Hindlimb muscle (tissue), 1 donor: ENCODE data around the gene CCDC12. TPM values are rescaled to one million over a fixed set of nuclear protein-coding genes. Genes with fewer than 3 reads are reported as not detected.

Source experiments
- DNase-seq: peaks from one replicate; pipeline ENCODE4 v3.0.0-alpha.2; 2013
- polyA plus RNA-seq: library from polyadenylated mRNA; unstranded; fragments of 120-200 nt; gene quantifications from one replicate; pipeline ENCODE4 v1.2.1, GENCODE V29; 2013; ENCODE audit not compliant: insufficient read length

Gene CCDC12
- 38.7 TPM for polyA plus RNA-seq

DNA sequence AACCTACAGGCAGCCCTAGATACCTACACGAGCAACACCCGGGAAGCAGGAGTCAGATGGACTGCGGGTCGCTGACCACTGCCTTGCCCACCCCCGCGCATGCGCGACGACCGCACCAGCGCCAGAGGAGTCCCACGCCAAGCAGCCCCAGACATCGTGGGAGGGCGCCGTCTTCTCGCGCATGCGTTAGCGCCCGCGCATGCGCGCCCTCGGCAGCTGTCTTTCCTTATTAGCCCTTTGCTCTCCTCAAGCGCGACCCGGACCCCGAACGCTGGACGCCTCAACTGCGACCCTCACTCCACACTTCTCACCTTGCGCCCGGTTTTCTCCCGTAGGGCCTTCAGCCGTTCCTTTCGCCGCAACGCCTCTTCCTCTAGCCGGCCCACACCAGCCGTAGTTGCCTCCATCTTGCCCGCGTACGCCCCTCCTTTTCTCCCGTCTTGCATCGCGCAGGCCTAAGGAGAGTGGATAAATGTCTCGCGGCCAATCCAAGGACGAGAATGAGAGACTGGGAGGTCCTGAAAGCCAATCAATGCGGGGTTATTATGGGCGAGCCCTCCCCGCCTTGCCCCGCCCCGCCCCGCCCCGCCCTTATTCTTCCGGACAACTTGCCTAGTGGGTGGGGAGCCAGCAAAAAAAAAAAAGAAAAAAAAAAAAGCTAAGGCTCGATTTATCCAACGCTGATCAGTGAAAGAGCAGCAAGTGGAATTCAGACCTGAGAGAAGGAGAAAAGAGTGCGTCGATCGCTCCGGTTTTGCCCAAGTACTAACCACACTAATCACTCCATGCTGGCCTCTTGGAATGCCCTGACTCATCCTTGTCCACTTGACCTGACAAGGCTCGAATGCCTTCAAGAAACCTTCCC is at the start of gene CCDC12:
Gene CCDC12, minus strand, starts transcription at position 420 of the 865 bp plus-strand sequence. Its CDS starts 13 bp downstream, at position 407.
- DNase-seq: peak; percentile 97

DNA sequence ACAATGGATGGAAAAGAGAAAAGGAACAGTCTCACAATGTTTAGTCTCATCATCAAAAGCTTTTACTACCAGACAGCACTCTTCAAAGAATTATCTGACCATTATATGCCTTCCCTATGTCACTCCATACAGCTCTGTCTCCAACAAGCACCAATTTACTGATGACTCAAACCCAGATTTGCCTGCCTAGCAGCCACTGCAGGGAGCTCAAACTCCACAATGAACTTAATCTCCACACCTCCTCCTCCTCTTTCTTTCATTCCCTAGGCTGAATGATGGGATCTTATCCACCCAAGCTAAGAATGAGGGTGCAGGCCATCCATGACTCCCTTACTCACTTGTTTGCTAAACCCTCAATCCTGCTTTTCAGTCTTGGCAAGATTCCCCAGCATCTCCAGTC is 48.4 kb upstream of the CCDC12 start:
- no peak for DNase-seq

DNA sequence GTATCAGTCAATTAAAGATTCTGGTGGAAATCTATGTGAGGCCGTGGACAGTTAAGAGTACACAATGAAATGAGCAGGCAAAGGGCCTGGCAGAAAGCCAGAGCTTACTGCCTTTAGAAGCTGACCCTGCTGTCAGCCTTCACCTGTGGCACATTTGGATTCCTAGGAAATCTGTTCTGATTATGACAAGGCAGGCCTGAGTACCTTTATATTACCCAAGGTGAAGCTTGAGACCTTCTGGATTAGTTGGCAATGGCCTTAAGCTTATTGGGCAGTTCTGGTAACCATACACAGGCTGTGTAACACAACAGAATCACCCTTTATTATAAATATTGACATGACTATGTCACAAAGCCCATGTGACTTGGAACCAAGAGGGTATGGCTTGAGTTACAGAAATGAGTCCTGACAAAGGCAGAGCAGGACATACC is 46.1 kb upstream of the CCDC12 start:
- no peak for DNase-seq

DNA sequence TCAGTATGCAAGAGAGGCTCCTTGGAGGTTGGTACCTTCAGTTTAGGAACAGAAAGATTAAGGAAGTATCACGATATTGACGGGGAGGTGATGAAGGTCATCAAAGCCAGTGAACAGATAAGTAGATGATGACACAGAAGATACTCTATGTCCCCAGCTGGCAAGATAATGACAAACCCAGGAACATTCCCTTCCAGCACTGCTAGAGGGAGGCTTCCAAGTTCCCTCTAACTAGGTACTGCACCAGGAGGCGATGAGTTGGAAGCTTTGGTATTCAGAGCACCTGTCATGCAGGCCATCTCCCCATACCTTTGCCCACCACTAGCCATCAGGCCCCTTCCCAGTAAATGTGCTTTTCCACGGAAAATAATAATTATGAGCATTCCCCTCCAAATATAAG is 43.8 kb upstream of the CCDC12 start:
- no peak for DNase-seq

DNA sequence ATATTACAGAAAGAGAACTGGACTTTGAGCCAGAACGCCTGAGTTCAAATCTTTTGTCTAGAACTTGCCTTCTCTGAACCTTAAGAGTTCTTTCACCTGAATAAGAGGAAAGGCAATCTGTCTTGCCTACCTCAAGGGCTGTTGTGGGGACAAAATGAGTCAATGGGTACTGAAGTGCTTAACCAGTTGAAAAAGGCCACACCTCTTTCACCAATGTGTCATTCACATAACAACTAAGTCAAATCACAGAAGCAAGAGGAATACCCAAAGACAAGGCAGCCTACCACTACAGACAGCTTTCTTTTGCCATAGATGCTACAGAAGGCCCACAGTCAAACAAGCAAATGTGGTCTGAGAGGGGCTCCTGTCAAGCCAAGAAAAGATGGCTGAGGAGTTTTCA is 42.7 kb upstream of the CCDC12 start:
- DNase-seq: no peak

DNA sequence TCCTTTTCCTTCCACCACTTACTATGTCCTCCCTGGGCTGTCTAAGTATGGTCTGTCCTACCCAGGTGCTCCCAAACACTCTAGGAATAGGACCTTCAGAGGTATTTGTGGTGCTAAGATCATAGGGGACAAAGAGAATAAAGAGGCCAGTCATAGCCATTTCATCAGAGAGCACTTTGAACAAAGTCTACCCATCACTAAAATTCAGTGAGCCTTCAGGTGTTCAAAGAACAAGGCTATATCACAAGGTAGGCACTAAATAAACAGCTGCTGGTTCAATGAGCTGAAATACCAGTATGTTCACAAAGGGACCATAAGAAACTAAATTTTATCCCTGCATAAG is 41.7 kb upstream of the CCDC12 start:
- no peak for DNase-seq

DNA sequence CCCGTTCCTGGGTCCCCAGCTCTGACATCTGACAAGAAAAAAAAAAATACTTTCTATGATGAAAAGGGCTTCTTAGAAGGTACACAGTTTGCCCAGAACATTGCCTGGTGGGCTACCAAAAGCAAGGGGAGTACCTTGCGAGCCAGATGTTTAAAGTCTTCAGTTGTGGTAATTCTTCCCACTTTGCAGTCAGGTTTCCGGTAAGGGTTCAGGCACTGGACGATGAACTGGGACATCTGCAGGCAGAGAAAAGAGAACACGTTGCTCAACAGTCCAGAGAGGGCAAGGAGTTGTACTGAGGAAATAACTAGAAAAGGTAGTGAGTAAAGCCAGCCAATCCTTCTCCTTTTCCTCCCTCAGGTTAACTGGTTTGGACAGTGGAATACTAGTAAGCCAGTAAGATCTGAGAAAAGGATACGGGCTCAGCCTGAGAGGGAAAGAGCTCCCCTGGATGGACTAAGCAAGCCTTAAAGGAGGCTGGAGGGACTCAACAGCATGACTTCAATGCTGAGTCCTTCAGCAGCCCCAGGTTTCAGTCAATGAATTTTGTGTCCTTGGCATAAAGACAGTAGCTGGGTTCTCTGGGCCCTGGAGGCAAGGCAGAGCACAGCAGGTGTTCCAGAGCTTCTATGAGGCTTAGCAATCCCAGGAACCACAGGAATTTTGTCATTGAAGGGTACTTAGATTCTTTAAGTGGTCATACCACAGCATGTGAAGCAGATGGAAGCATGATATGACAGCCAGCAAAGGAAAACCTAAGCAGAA is 41.1 kb upstream of the CCDC12 start:
- DNase-seq: no peak

DNA sequence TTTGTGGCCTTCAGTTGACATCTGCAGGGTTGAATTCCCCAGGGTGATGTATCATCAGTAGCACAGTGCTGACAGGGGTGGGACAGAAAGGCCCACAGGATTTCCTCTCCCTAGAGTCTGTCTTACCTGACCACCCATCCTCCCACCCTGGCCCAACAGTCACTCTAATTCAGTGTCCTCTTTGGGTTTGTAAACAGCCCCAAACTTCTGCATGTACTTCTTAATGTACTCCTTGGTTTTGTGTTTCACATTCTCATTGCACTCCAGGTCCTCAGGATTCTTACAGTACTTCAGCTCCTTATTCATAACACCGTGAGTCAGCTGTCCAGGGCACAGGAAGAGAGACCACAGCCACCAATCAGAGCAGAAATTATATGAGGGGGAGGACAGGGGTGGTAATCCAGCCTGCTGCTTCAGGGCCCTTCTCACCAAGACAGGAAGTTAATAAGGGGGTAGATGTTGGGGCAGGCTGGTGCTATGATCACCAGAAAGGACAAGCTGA is 40.4 kb upstream of the CCDC12 start:
- DNase-seq: no peak

DNA sequence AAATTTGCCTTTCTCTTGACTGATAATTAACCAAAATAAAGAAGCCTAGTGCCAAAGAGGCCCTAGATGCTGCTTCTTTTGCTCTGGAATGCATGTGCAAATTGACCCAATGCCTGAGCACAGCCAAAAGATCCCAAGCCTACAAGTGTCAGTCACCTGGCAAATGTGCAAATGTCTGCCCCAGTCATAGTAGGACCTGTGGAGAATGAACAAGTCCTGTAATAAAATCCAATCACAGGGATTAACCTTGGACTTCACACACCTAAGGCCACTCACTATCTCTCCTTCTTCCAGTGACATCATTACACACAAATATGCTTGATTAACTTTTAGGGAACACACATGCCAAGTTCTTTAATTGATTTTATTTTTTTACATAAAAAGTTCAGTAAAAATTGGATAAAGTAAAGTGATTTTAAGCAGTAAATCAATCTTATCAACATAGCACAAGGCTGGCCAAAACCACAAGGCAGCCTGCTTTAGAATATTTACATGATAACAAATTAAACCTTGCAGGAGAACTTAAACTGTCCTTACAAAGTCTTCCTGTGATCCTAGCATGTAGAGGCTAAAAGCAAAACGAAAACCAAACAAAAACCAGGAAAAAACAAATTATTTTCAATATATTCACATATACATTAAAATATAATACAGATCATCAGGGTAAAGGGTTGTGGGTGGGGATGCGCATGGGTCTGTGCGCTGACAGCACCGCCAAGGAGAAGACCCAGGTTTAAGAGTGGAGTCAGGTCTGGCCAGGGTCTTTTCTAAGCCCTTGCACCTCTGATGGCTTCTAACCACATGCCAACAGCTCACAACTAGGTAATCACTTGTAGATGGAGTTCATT is 39.8 kb upstream of the CCDC12 start:
- no peak for DNase-seq

DNA sequence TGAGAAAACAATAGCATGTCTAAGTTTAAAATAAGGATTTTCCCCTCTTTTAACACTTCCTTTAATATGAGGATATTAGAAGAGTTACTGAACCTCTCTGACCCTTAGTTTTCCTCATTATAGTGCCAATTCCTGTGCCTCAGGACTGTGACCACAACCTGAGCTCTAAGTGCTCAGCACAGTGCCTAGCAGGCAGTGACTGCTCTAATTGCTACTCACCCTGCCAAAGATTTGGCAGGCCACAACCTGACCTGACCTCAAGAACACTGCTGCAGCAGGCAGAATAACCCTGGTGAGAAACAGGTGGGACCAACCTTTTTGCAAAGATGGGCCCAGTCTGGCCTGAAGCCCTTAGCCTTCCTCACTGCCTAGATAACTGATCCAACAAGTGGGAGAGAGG is 38.6 kb upstream of the CCDC12 start:
- no peak for DNase-seq

DNA sequence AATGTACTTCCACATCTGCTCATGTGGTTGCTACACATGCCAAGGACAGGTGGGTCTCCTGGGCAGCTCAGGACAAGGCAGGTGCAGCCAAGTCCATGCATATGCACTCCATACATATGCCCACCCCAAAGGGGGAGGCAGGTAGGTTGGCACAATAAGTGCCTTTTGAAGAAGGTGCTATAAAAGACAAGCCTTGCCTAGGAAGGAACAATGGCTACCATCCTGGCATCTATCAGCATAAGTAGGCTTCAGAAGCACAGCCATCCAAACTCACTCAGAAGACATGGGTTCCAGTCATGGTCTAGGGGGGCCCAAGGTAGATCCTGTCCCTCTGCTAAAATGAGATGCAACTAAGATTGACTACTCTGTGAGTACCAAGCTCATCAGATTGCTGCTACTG is 37.5 kb upstream of the CCDC12 start:
- no peak for DNase-seq

DNA sequence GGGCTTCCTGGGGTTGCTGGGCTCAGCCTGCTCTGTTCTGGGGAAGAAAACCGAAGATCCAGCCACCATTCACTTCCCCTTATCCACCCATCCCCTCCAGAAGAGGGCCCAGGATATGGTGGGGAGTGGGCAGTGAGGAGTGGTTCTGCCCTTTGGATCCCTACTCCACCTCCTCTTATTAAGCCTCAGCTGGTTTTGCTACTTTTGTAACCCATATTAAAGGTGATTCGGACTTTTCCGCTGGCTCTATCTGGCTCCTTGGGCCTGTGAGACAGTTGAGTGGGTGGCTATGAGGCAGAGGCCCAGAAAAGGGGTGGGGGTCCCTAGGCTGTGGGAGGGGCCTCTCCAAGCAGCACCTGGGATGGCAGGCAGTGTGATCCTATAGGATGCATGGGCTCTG is 36.7 kb upstream of the CCDC12 start:
- DNase-seq: no peak

DNA sequence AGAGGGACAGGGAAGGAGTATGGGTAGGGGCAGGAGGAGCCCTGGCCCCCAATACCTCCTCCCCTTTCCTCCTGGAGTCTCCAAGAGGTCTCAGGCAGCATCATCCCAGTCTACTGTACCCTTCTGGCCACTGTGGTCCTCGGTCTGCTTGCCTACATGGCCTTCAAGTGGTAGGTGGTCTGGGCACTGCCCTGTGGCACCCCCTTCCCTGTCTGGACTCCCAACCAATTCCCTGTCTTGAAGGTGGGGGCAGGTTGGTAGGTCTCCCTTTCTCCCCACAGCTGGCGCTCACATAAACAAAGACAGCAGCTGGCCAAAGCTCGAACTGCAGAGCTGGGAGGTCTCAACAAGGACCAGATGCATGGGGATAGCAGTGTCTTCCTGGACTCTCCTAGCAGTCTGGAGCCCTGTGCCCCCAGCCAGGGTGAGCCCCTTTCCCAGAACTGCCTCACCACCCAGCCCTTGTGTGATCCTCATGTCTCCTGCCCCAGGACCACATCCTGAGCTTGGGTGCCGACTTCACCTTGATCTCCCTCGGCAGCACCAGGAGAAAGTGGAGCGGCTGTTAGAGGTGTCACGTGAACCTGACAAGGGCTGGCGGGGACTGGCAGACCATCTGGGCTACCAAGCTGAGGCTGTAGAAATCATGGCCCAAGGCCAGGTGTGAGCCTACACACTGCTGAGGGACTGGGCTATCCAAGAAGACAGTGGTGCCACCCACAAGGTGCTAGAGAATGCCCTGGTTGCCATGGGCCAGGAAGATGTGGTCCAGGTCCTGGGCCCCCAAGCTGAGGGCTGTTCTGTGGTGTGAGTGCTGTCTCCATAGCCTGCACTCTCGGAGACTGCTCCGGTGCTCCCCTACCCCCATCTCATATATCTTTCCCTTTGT is 36.0 kb upstream of the CCDC12 start:
- DNase-seq: no peak

DNA sequence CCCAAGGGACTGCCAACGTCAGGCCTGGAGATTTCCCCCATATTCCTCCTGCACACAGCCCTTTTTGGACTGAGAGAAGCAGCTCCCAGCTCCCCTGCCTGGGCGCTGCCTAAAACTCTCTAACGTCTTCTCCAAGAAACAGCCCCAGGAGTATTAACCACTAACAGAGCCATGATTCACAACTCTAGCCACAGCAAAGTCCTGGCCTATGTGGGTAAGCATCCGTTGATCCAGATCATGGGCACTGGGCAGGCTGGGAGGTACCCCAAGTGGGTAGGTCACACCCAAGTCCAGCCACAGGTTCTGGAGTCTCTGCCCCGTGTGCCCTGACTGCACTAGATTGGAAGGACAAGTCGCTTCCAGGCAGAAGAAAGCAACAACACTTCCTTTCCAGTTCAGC is 34.8 kb upstream of the CCDC12 start:
- DNase-seq: no peak

DNA sequence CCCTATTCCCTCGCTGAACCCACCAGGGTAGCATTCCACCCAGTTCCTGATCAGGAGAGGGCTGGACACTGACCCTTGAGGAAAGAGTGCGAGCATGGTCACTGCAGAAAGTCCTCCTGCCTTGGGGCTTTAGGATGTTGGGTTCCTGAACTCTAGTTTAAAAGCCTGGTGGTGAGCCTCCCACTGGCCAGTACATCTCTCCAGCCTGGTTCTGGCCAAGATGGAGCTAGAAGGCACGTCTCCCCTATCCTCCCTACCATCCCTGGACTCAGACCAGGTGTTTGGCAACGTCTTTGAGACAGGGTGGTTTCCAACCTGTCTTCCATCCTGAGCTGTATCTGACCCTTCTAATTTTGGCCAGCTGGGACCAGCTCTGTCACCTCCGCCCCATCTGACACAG is 34.4 kb upstream of the CCDC12 start:
- DNase-seq: no peak

DNA sequence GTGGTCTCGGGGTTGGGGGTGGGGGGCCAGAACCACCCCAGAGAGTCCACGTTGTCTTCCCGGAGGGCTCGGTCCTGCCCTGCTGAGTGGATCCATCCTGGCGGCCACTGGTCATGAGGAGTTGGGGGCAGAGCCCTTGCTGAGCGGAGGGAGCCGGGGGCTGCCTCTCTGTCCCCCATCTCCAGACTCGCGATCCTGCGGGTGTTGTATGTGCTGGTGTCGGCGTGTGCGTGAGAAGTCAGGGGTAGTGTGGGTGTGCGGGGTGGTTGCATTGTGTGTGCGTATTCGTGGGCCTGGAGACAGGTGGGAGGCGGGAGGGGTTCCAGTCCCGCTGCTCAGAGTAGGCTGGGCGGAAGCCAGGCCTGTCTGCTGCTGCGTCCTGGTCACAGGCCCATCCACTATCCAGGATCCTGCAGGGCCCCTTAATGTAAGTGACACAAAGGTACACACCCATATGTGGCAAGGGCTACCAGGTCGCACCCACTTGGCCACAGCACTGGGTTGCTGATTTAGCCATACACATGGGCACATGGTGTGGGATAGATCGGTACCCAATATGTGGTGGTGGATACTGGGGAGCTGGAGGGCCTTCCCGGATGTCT is 33.7 kb upstream of the CCDC12 start:
- DNase-seq: no peak

DNA sequence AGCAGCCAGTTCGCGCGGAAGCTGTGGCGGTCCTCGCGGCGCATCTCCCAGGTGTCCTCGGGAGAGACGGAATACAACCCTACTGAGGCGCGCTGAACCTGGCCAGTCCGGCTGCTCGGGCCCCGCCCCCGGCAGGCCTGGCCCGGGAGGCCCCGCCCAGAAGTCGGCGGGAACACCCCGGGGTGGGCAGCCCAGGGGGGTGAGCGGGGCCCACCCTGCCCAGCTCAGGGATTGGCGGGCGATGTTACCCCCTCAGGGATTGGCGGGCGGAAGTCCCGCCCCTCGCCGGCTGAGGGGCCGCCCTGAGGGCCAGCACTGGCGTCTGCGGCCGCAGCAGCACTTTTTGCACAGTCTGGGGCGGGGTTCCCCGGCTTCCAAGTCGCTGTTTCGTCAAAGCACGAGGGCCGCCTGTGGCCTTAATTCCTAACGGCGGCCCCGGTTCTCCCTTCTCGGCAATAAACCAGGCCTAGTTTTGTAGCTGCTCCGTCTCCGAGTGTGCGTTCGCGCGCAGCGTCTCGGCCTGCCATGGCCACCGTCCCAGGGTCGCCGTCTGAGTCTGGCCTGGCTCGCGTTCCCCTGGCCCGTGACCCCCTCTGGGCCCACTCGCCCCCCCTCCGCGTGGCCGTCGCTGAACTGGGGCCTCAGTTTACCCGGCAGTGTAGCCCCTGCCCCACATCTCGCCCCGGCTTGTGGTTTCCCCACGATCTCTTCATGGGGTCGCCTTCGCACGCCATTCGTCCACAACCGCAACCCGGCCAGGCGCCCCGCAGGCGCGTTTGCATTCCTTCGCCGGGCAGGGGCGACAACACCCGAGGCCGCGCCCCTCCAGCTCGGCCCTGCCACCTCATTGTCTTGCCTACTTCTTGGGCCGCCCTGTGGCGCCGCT is 32.9 kb upstream of the CCDC12 start:
- DNase-seq: peak; percentile 88

DNA sequence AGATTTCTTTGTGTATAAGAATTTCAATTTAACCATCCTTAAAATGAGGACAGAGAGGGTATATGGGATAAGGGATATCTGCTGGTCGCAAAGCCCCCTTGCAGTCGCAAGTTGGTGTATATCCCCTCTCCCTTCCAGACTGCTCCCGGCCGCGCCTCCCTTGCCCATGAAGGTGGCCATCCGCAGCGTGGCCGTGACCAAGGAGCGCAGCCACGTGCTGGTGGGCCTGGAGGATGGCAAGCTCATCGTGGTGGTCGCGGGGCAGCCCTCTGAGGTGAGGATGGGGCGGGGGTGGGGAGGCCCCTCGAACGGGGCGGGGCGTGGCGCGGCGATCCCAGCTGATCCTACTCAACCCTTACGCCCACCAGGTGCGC is 32.3 kb upstream of the CCDC12 start:
- no peak for DNase-seq

DNA sequence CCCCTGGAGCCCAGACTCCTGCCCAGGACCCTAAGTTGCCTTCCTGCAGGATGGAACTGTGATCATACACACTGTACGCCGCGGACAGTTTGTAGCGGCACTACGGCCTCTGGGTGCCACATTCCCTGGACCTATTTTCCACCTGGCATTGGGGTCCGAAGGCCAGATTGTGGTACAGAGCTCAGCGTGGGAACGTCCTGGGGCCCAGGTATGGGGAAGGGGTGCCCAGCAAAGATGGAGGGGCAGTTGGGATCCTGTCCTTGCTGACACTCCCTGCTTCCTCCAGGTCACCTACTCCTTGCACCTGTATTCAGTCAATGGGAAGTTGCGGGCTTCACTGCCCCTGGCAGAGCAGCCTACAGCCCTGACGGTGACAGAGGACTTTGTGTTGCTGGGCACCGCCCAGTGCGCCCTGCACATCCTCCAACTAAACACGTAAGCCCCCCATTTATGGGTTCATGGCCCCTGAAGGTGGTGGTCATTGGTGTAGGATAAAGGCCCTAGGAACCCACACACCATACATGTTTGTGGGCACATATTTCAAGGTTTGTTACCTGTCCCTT is 31.8 kb upstream of the CCDC12 start:
- no peak for DNase-seq
